ENCODE results near the gene COX20. TPM values are rescaled to one million over a fixed set of nuclear protein-coding genes. Genes with fewer than 3 reads are reported as not detected.
A peak's percentile ranks its signal among the peaks of the same experiment; 100 is the strongest.

The COX20 gene
- total and polyA plus RNA-seq, 2 donors (not counting 3 experiments of a cell fraction or from before 2014, with no cell fraction given), result 17.1 to 30.2 TPM

DNA sequence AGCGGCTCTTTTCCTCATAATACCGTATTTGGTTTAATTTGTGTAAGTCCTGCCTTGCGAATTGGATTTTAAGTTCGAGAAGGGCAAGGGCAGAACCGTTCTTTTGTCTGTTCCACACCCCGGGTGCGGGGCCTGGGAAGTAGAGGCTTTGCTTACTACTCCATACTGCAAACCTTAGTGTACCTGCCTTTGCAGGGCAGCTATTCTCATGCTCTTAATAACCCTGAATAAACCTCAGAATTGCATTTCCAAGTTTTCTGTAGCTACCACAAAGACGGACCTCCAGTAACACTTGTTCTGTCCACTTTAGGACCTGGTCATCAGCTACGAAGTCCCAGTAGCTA, 29.5 kb downstream of the COX20 start:
- Histone ChIP-seq H3K4me1 (ENCODE audit: control insufficient read depth, extremely low read depth, insufficient read depth, low read length) (peaks cover 25% of the 10 kb centered on the region), H2AFZ (ENCODE audit: low read depth, low read length) (peak overlapping the region; percentile 73), H3K9ac (replicated peaks; ENCODE audit: extremely low read depth, insufficient read depth, low read length) (peak overlapping the region; percentile 91), H3K27ac (ENCODE audit: insufficient read depth, low read depth, low read length) (peak overlapping the region; percentile 89), H3K4me2 (ENCODE audit: insufficient read depth, low read length) (peak overlapping the region; percentile 91), H3K9me1 (replicated peaks; ENCODE audit: control insufficient read depth, extremely low read depth, insufficient read depth, low read length) (no peaks in the 10 kb centered on the region), H3K9me3 (replicated peaks; ENCODE audit: control insufficient read depth, insufficient read depth, low read length) (no peaks in the 10 kb centered on the region), H4K20me1 (replicated peaks; ENCODE audit: control insufficient read depth, extremely low read depth, insufficient read depth, low read length) (peaks cover 15% of the 10 kb centered on the region), H3K36me3 (ENCODE audit: control insufficient read depth in 2 of 2, extremely low read depth in 1 of 2, insufficient read depth in 2 of 2, low read length in 2 of 2) (peaks cover 2 to 17% of the 10 kb centered on the region in 2 experiments), H3K4me3 (replicated peaks in 1 of 3; ENCODE audit: insufficient read depth in 1 of 3, low read depth in 1 of 3, low read length in 3 of 3) (peak overlapping the region; percentile 33 to 96 (median 71)), H3K79me2 (ENCODE audit: control insufficient read depth, insufficient read depth, low read length) (peaks cover 41% of the 10 kb centered on the region), H3K27me3 (ENCODE audit: control insufficient read depth in 2 of 2, insufficient read depth in 2 of 2, low read length in 2 of 2) (no peaks in the 10 kb centered on the region)
- dilution Hi-C loops (cut with MboI; ENCODE audit: extremely low pct_ligation_motif_present, low sequenced_read_pairs) (no loop called here), intact Hi-C loops (cut with micrococcal nuclease) (loop anchor here (2.0 kb wide), 2 partner anchors 54 to 262 kb away; no protein-coding TSS in a partner anchor)
- FAIRE-seq (no peak), DNase-seq (ENCODE audit: low read depth, low spot score) (no peak)
- CTCF ChIA-PET, result interaction anchor here (1.0 to 6.6 kb wide), 5 partner anchors 9 to 177 kb away, joined by 3 to 104 read pairs (median 5); a partner anchor contains a TSS
- no peak for TF ChIP-seq EZH2 (IDR thresholded peaks at IDR 0.05; ENCODE audit: borderline replicate concordance, low read depth, low read length, severe bottlenecking)
- TF ChIP-seq, protein P1, sequence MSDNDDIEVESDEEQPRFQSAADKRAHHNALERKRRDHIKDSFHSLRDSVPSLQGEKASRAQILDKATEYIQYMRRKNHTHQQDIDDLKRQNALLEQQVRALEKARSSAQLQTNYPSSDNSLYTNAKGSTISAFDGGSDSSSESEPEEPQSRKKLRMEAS (IDR thresholded peaks at IDR 0.05; ENCODE audit: insufficient read depth, insufficient read length), result no peak
- POLR2A ChIA-PET, result interaction anchor here (3.1 to 4.0 kb wide), 2 partner anchors 29 to 100 kb away, joined by 8 to 26 read pairs; partner anchors contain the start of gene COX20
- BruUV-seq (replicated peaks), result TSS peak; percentile 80

DNA sequence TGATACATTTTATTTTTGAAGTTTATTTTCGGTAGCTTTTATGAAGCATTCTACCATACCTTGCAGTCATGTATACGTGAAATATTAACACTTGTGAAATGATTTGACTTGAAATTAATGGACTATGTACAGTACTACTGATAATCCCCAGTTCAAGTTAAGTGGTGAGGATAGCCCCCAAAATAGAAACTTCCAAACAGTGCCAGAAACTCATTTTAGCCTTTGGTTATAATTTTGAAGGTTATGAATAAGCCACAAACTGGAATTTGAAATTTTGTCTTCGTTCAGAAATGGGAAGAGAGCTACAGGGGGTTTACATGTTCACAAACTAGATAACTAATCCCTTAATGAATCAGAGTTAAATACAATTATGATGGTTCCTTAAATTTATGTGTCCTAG, 30.4 kb downstream of the COX20 start:
- dilution Hi-C loops (cut with MboI; ENCODE audit: extremely low pct_ligation_motif_present, low sequenced_read_pairs), result no loop called here
- TF ChIP-seq, protein P2, sequence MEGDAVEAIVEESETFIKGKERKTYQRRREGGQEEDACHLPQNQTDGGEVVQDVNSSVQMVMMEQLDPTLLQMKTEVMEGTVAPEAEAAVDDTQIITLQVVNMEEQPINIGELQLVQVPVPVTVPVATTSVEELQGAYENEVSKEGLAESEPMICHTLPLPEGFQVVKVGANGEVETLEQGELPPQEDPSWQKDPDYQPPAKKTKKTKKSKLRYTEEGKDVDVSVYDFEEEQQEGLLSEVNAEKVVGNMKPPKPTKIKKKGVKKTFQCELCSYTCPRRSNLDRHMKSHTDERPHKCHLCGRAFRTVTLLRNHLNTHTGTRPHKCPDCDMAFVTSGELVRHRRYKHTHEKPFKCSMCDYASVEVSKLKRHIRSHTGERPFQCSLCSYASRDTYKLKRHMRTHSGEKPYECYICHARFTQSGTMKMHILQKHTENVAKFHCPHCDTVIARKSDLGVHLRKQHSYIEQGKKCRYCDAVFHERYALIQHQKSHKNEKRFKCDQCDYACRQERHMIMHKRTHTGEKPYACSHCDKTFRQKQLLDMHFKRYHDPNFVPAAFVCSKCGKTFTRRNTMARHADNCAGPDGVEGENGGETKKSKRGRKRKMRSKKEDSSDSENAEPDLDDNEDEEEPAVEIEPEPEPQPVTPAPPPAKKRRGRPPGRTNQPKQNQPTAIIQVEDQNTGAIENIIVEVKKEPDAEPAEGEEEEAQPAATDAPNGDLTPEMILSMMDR (IDR thresholded peaks at IDR 0.05; ENCODE audit: extremely low read depth in 1 of 2, insufficient read depth in 1 of 2, low read depth in 1 of 2, low read length in 2 of 2), result no peak
- no peak for TF ChIP-seq MYC (IDR thresholded peaks at IDR 0.05; ENCODE audit: low read depth, low read length)
- TF ChIP-seq GATA2 (IDR thresholded peaks at IDR 0.05; ENCODE audit: insufficient read depth, insufficient read length, low read depth, low read length), result no peak
- TF ChIP-seq JUN (IDR thresholded peaks at IDR 0.05; ENCODE audit: borderline replicate concordance, insufficient read depth, insufficient read length, low read depth), result no peak
- no peak for TF ChIP-seq POLR2AphosphoS5 (IDR thresholded peaks at IDR 0.05; ENCODE audit: insufficient read depth, low read depth, low read length)
- TF ChIP-seq, protein P1 (IDR thresholded peaks at IDR 0.05; ENCODE audit: insufficient read depth, insufficient read length), result no peak
- TF ChIP-seq FOS (IDR thresholded peaks at IDR 0.05; ENCODE audit: borderline replicate concordance, insufficient read depth, low read length), result no peak
- no peak for TF ChIP-seq EZH2 (IDR thresholded peaks at IDR 0.05; ENCODE audit: borderline replicate concordance, low read depth, low read length, severe bottlenecking)
- TF ChIP-seq POLR2A (IDR thresholded peaks at IDR 0.05; ENCODE audit: low read depth, low read length), result no peak
- H2AFZ ChIP-seq (ENCODE audit: low read depth, low read length), result no peak overlapping the region
- H3K9me1 ChIP-seq (replicated peaks; ENCODE audit: control insufficient read depth, extremely low read depth, insufficient read depth, low read length), result no peaks in the 10 kb centered on the region
- BruUV-seq (replicated peaks), result no TSS peak
- no peak overlapping the region for H3K4me3 ChIP-seq (replicated peaks in 1 of 3; ENCODE audit: insufficient read depth in 1 of 3, low read depth in 1 of 3, low read length in 3 of 3)
- H3K9me3 ChIP-seq (replicated peaks; ENCODE audit: control insufficient read depth, insufficient read depth, low read length), result no peaks in the 10 kb centered on the region
- DNase-seq (ENCODE audit: low read depth, low spot score) (no peak), FAIRE-seq (no peak)
- no peaks in the 10 kb centered on the region for H3K27me3 ChIP-seq (ENCODE audit: control insufficient read depth in 2 of 2, insufficient read depth in 2 of 2, low read length in 2 of 2)
- no peak overlapping the region for H3K4me2 ChIP-seq (ENCODE audit: insufficient read depth, low read length)
- H3K4me1 ChIP-seq (ENCODE audit: control insufficient read depth, extremely low read depth, insufficient read depth, low read length), result peaks cover 16% of the 10 kb centered on the region
- ChIA-PET CTCF (interaction anchor here (1.5 to 6.6 kb wide), 2 partner anchors 16 to 177 kb away, joined by 3 to 104 read pairs; no protein-coding TSS in a partner anchor), POLR2A (no interaction called here)
- intact Hi-C loops (cut with micrococcal nuclease), result loop anchor here (1.0 to 2.0 kb wide), 3 partner anchors 53 to 263 kb away; no protein-coding TSS in a partner anchor
- peaks cover 32% of the 10 kb centered on the region for H3K79me2 ChIP-seq (ENCODE audit: control insufficient read depth, insufficient read depth, low read length)
- H3K27ac ChIP-seq (ENCODE audit: insufficient read depth, low read depth, low read length), result no peak overlapping the region
- peaks cover 10% of the 10 kb centered on the region for H4K20me1 ChIP-seq (replicated peaks; ENCODE audit: control insufficient read depth, extremely low read depth, insufficient read depth, low read length)
- H3K36me3 ChIP-seq (ENCODE audit: control insufficient read depth in 2 of 2, extremely low read depth in 1 of 2, insufficient read depth in 2 of 2, low read length in 2 of 2), result peaks cover 0 to 9% of the 10 kb centered on the region in 2 experiments
- H3K9ac ChIP-seq (replicated peaks; ENCODE audit: extremely low read depth, insufficient read depth, low read length), result no peak overlapping the region
